H1 (cell line): ENCODE results near the gene SLC7A11. TPM values are rescaled to one million over a fixed set of nuclear protein-coding genes. Genes with fewer than 3 reads are reported as not detected.

Experiments
- ATF3 ChIP-seq: IDR thresholded peaks from 2 replicates; pipeline ENCODE4 v1.6.1; 2011; ENCODE audit warnings: low read depth, mild to moderate bottlenecking, low read length; ENCODE audit not compliant: insufficient read depth
- SAP30 ChIP-seq: fragments of 300-600 bp; sonication (generic); IDR thresholded peaks from 2 replicates; pipeline ENCODE4 v1.7.1; 2012; ENCODE audit warnings: low read length, moderate library complexity, mild to moderate bottlenecking, inconsistent platforms; ENCODE audit not compliant: insufficient read depth, insufficient replicate concordance
- polyA plus RNA-seq, 7 experiments: library from polyadenylated mRNA; depleted of rRNA in 3 of 7; stranded (reverse) in 5 of 7; unstranded in 2 of 7; fragments of >200 nt in 5 of 7; fragments of 200-250 nt in 2 of 7; gene quantifications; 1 replicate in 5 of 7; 2 replicates in 1 of 7; 4 replicates in 1 of 7; pipeline versions ENCODE4 v1.2.1 to v1.2.3, GENCODE V29; 2011 to 2013; ENCODE audit warnings: missing spikeins in 2 of 7, mixed read lengths in 2 of 7
- total RNA-seq: library from RNA; stranded (reverse); fragmentation: NEBNext Ultra II Directional; extraction: Animal tissue kit (Norgen Biotek cat#: 25700); gene quantifications from 2 replicates; pipeline ENCODE4 v1.2.1, GENCODE V29; 2021

Gene SLC7A11
- total and polyA plus RNA-seq, 2 of the 8 experiments (the other 6 are each of a cell fraction or from before 2014, with no cell fraction given): 6.6 to 17.0 TPM

DNA sequence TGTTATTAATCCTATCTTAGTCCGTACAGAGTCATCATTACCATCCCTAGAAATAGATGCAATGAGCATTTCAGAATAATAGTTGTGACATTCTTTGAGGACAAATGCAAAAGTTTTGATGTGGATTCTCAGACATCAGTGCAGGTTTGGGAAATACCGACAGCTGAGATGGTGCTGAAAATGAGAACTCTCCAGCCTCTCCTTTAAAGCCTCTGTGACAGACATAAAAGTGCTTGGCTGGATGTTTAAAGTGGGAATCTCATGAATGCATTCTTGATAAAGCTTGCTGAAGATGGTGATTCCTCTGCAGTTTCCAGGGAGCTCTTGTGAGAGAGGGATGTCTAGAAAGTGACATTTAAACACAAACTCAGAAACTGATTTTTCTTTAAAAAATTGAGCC lies 35.0 kb upstream of the SLC7A11 start (continued):
- TF ChIP-seq ATF3 (no peak), SAP30 (no peak)
